DMS79 (cell line): ENCODE data around the gene MRTFA.
A peak's percentile ranks its signal among the peaks of the same experiment; 100 is the strongest.
"Not testable (repeated sequence)": the region's sequence is repeated elsewhere in the genome, so short reads cannot be mapped to it uniquely, and the experiment has no call there.

Source experiments
- DNase-seq: peaks from one replicate; lab custom pipeline; 2025; lab: John Stamatoyannopoulos, UW

Gene MRTFA

GRCh38 chr22:40394607-40395006, 241.9 kb downstream of the MRTFA start:
- no peak for DNase-seq

- no peak for DNase-seq
Observed at GRCh38 chr22:40392618-40393017, 243.9 kb downstream of the MRTFA start.

- no peak for DNase-seq
Observed at GRCh38 chr22:40391417-40391816, 245.1 kb downstream of the MRTFA start.

GRCh38 chr22:40388231-40388630, 248.3 kb downstream of the MRTFA start:
- no peak for DNase-seq

- no peak for DNase-seq
Observed at GRCh38 chr22:40387746-40388145, 248.8 kb downstream of the MRTFA start.

GRCh38 chr22:40385036-40385782, 251.3 kb downstream of the MRTFA start:
- DNase-seq, result no peak

- DNase-seq, result no peak
Observed at GRCh38 chr22:40383905-40384304, 252.6 kb downstream of the MRTFA start.

- DNase-seq, result no peak
Observed at GRCh38 chr22:40381461-40381860, 255.1 kb downstream of the MRTFA start.

GRCh38 chr22:40378448-40378847, 258.1 kb downstream of the MRTFA start:
- not testable (repeated sequence) for DNase-seq

GRCh38 chr22:40377931-40378330, 258.6 kb downstream of the MRTFA start:
- DNase-seq, result no peak

GRCh38 chr22:40376149-40376548, 260.4 kb downstream of the MRTFA start:
- no peak for DNase-seq

GRCh38 chr22:40374567-40374966, 262.0 kb downstream of the MRTFA start:
- DNase-seq, result no peak

GRCh38 chr22:40368836-40369235, 267.7 kb downstream of the MRTFA start:
- DNase-seq, result no peak

GRCh38 chr22:40368016-40368415, 268.5 kb downstream of the MRTFA start:
- DNase-seq, result peak; percentile 10

- DNase-seq, result no peak
Observed at GRCh38 chr22:40367342-40367741, 269.2 kb downstream of the MRTFA start.

- no peak for DNase-seq
Observed at GRCh38 chr22:40366068-40366467, 270.5 kb downstream of the MRTFA start.

- DNase-seq, result no peak
Observed at GRCh38 chr22:40364431-40364830, 272.1 kb downstream of the MRTFA start.

GRCh38 chr22:40363059-40363458, 273.5 kb downstream of the MRTFA start:
- DNase-seq, result no peak

GRCh38 chr22:40361100-40361499, 275.4 kb downstream of the MRTFA start:
- DNase-seq, result no peak
